Mesendoderm (in vitro differentiated cells): ENCODE measurements around the gene RPS2.

ENCODE experiments used
- DNase-seq: peaks from one replicate; pipeline ENCODE4 v3.0.0; 2013
- H2AK5ac ChIP-seq: 2 replicates; pipeline ENCODE4 v1.6.1; 2013; ENCODE audit warnings: low read length, inconsistent platforms
- H2BK120ac ChIP-seq: 2 replicates; pipeline ENCODE4 v1.6.1; 2013; ENCODE audit warnings: low read depth, mild to moderate bottlenecking, low read length, moderate library complexity, mixed read lengths
- H2BK15ac ChIP-seq: replicated peaks from 2 replicates; pipeline ENCODE4 v1.6.1; 2013; ENCODE audit warnings: low read depth, mild to moderate bottlenecking, moderate library complexity
- H2BK5ac ChIP-seq: 2 replicates; pipeline ENCODE4 v1.6.1; 2013; ENCODE audit warnings: low read length, inconsistent platforms
- H3K18ac ChIP-seq: 2 replicates; pipeline ENCODE4 v1.6.1; 2013; ENCODE audit warnings: mild to moderate bottlenecking, low read length, mixed read lengths
- H3K23ac ChIP-seq: one replicate; pipeline ENCODE4 v1.6.1; 2013; ENCODE audit warnings: low read length
- H3K27ac ChIP-seq: 2 replicates; pipeline ENCODE4 v1.5.1; 2013; ENCODE audit warnings: low read depth, mild to moderate bottlenecking, inconsistent platforms, low read length, moderate library complexity
- H3K27me3 ChIP-seq: 2 replicates; pipeline ENCODE4 v1.6.1; 2013; ENCODE audit warnings: low read length, control low read depth, mild to moderate bottlenecking, inconsistent platforms; ENCODE audit not compliant: insufficient read depth, poor library complexity
- H3K36me3 ChIP-seq: 2 replicates; pipeline ENCODE4 v1.6.1; 2013; ENCODE audit warnings: low read length, inconsistent platforms; ENCODE audit not compliant: control insufficient read depth, insufficient read depth
- H3K4ac ChIP-seq: one replicate; pipeline ENCODE4 v1.6.1; 2013; ENCODE audit warnings: low read depth, mild to moderate bottlenecking, low read length, moderate library complexity
- H3K4me1 ChIP-seq: 2 replicates; pipeline ENCODE4 v1.6.1; 2013; ENCODE audit warnings: low read depth, low read length, inconsistent platforms; ENCODE audit not compliant: control insufficient read depth
- H3K4me2 ChIP-seq: 2 replicates; pipeline ENCODE4 v1.6.1; 2013; ENCODE audit warnings: low read length
- H3K4me3 ChIP-seq: 2 replicates; pipeline ENCODE4 v1.5.1; 2013; ENCODE audit warnings: mild to moderate bottlenecking, low read length
- H3K56ac ChIP-seq: one replicate; pipeline ENCODE4 v1.6.1; 2013; ENCODE audit warnings: low read length
- H3K79me1 ChIP-seq: 2 replicates; pipeline ENCODE4 v1.6.1; 2013; ENCODE audit warnings: low read length, inconsistent platforms
- H3K79me2 ChIP-seq: 2 replicates; pipeline ENCODE4 v1.6.1; 2013; ENCODE audit warnings: mild to moderate bottlenecking, low read length; ENCODE audit not compliant: control insufficient read depth, insufficient read depth
- H3K9ac ChIP-seq: 2 replicates; pipeline ENCODE4 v1.6.1; 2013; ENCODE audit warnings: low read length, inconsistent platforms
- H4K5ac ChIP-seq: one replicate; pipeline ENCODE4 v1.6.1; 2013; ENCODE audit warnings: low read length
- H4K8ac ChIP-seq: one replicate; pipeline ENCODE4 v1.6.1; 2013; ENCODE audit warnings: low read depth, mild to moderate bottlenecking, control low read depth, low read length, moderate library complexity
- WGBS: extraction: QIAGEN DNeasy Blood & Tissue Kit; methylation state at CpG from one replicate; pipeline ENCODE4 v1.1.7; 2013; ENCODE audit warnings: low lambda C conversion rate, missing lambda C conversion rate; ENCODE audit not compliant: insufficient coverage; ENCODE audit errors: extremely low coverage; 5-methylcytosine and 5-hydroxymethylcytosine counted together

The RPS2 gene

GRCh38 chr16:1980770-1981087 is 16.1 kb upstream of the RPS2 start:
- no CpG with 5 or more reads among the region's 16 CpGs for WGBS
- no peak overlapping the region for H3K18ac ChIP-seq
- no peak overlapping the region for H3K4ac ChIP-seq
- no peak overlapping the region for H2BK5ac ChIP-seq
- no peaks in the 10 kb centered on the region for H3K36me3 ChIP-seq
- H3K9ac ChIP-seq: no peak overlapping the region
- H3K56ac ChIP-seq: no peak overlapping the region
- peak overlapping the region; percentile 20 for H3K23ac ChIP-seq
- no peak overlapping the region for H3K27ac ChIP-seq
- peaks cover 2% of the 10 kb centered on the region for H3K79me2 ChIP-seq
- DNase-seq: no peak
- H2BK15ac ChIP-seq: no peak overlapping the region
- H3K4me3 ChIP-seq: no peak overlapping the region
- no peak overlapping the region for H2BK120ac ChIP-seq
- H3K79me1 ChIP-seq: peaks cover 9% of the 10 kb centered on the region
- H4K5ac ChIP-seq: no peak overlapping the region
- peaks cover 9% of the 10 kb centered on the region for H3K27me3 ChIP-seq
- H2AK5ac ChIP-seq: no peak overlapping the region
- H3K4me1 ChIP-seq: peaks cover 5% of the 10 kb centered on the region
- no peak overlapping the region for H3K4me2 ChIP-seq
- H4K8ac ChIP-seq: no peak overlapping the region

- H3K4me1 ChIP-seq: peaks cover 3% of the 10 kb centered on the region
- H4K8ac ChIP-seq: no peak overlapping the region
- H3K27me3 ChIP-seq: peaks cover 9% of the 10 kb centered on the region
- H3K79me1 ChIP-seq: peaks cover 5% of the 10 kb centered on the region
- H3K27ac ChIP-seq: no peak overlapping the region
- H3K36me3 ChIP-seq: no peaks in the 10 kb centered on the region
- H3K18ac ChIP-seq: no peak overlapping the region
- H3K9ac ChIP-seq: peak overlapping the region; percentile 62
- no peak overlapping the region for H2BK5ac ChIP-seq
- no peak for DNase-seq
- H3K23ac ChIP-seq: peak overlapping the region; percentile 20
- no CpG with 5 or more reads among the region's 53 CpGs for WGBS
- no peak overlapping the region for H2BK120ac ChIP-seq
- no peak overlapping the region for H3K4me3 ChIP-seq
- H3K4me2 ChIP-seq: no peak overlapping the region
- peaks cover 2% of the 10 kb centered on the region for H3K79me2 ChIP-seq
- no peak overlapping the region for H4K5ac ChIP-seq
- no peak overlapping the region for H3K4ac ChIP-seq
- H3K56ac ChIP-seq: no peak overlapping the region
- no peak overlapping the region for H2AK5ac ChIP-seq
- no peak overlapping the region for H2BK15ac ChIP-seq
Measured at GRCh38 chr16:1980030-1980769, 15.6 kb upstream of the RPS2 start.

GRCh38 chr16:1979271-1980029 is 14.8 kb upstream of the RPS2 start:
- peaks cover 4% of the 10 kb centered on the region for H3K36me3 ChIP-seq
- H2BK15ac ChIP-seq: no peak overlapping the region
- H3K4me3 ChIP-seq: no peak overlapping the region
- no peak overlapping the region for H2BK5ac ChIP-seq
- no peak overlapping the region for H3K4ac ChIP-seq
- H3K4me2 ChIP-seq: peak overlapping the region; percentile 15
- H4K8ac ChIP-seq: no peak overlapping the region
- H3K79me1 ChIP-seq: no peaks in the 10 kb centered on the region
- no peak overlapping the region for H3K18ac ChIP-seq
- H3K79me2 ChIP-seq: no peaks in the 10 kb centered on the region
- no peak overlapping the region for H2BK120ac ChIP-seq
- no peak overlapping the region for H4K5ac ChIP-seq
- H3K4me1 ChIP-seq: peaks cover 3% of the 10 kb centered on the region
- no peak overlapping the region for H3K23ac ChIP-seq
- H3K27me3 ChIP-seq: peaks cover 9% of the 10 kb centered on the region
- H3K9ac ChIP-seq: peak overlapping the region; percentile 62
- H2AK5ac ChIP-seq: no peak overlapping the region
- H3K27ac ChIP-seq: no peak overlapping the region
- WGBS: no CpG with 5 or more reads among the region's 70 CpGs
- DNase-seq: peak; percentile 50
- H3K56ac ChIP-seq: peak overlapping the region; percentile 83

GRCh38 chr16:1978476-1979120 is 14.0 kb upstream of the RPS2 start:
- Histone ChIP-seq H3K23ac (no peak overlapping the region), H2BK120ac (no peak overlapping the region), H3K18ac (no peak overlapping the region), H3K36me3 (peaks cover 4% of the 10 kb centered on the region), H3K27ac (no peak overlapping the region), H4K5ac (no peak overlapping the region), H4K8ac (no peak overlapping the region), H3K4ac (no peak overlapping the region), H2AK5ac (no peak overlapping the region), H3K9ac (peak overlapping the region; percentile 62), H2BK15ac (no peak overlapping the region), H3K56ac (peak overlapping the region; percentile 83), H3K4me1 (peaks cover 3% of the 10 kb centered on the region), H3K4me2 (peak overlapping the region; percentile 14), H2BK5ac (no peak overlapping the region), H3K79me2 (no peaks in the 10 kb centered on the region), H3K79me1 (no peaks in the 10 kb centered on the region), H3K4me3 (no peak overlapping the region), H3K27me3 (peaks cover 9% of the 10 kb centered on the region)
- no peak for DNase-seq
- no CpG with 5 or more reads among the region's 37 CpGs for WGBS

GRCh38 chr16:1977875-1978268 is 13.2 kb upstream of the RPS2 start:
- H3K27me3 ChIP-seq: peaks cover 9% of the 10 kb centered on the region
- H3K23ac ChIP-seq: no peak overlapping the region
- no peak overlapping the region for H3K9ac ChIP-seq
- no CpG with 5 or more reads among the region's 18 CpGs for WGBS
- H2BK5ac ChIP-seq: no peak overlapping the region
- peaks cover 4% of the 10 kb centered on the region for H3K36me3 ChIP-seq
- no peak overlapping the region for H2BK15ac ChIP-seq
- no peak overlapping the region for H3K18ac ChIP-seq
- peaks cover under 1% of the 10 kb centered on the region for H3K79me1 ChIP-seq
- H2AK5ac ChIP-seq: no peak overlapping the region
- H3K79me2 ChIP-seq: peaks cover 4% of the 10 kb centered on the region
- DNase-seq: no peak
- H3K56ac ChIP-seq: no peak overlapping the region
- no peak overlapping the region for H4K5ac ChIP-seq
- H4K8ac ChIP-seq: no peak overlapping the region
- no peak overlapping the region for H3K4me2 ChIP-seq
- H2BK120ac ChIP-seq: no peak overlapping the region
- no peak overlapping the region for H3K27ac ChIP-seq
- no peaks in the 10 kb centered on the region for H3K4me1 ChIP-seq
- no peak overlapping the region for H3K4ac ChIP-seq
- no peak overlapping the region for H3K4me3 ChIP-seq
